NCI-H774 (cell line): ENCODE data around the gene SRGAP2C.
"Not testable (repeated sequence)": the region's sequence is repeated elsewhere in the genome, so short reads cannot be mapped to it uniquely, and the experiment has no call there.

Source experiments
- DNase-seq: peaks from one replicate; lab custom pipeline; 2025; lab: John Stamatoyannopoulos, UW

The SRGAP2C gene

DNA sequence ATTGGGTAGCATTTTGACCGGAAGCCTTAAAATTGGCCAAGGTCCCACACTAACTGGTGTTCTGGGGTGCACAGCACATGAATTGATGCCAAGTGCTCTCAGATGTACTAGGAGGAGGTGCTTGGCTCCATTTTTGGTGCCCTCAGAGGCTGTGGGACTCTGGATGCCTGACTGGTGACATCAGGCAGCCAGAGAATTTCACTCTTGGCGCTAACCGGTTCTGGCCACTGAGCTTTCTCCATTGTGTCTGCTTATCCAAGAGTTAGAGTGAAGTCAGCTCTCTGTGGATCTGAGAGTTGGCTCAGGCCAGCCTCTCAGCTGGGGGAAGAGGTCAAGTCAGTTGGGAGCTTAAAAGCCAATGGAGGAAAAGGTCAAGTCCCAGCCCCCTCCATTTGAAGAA, 200.4 kb downstream of the SRGAP2C start:
- DNase-seq: not testable (repeated sequence)

DNA sequence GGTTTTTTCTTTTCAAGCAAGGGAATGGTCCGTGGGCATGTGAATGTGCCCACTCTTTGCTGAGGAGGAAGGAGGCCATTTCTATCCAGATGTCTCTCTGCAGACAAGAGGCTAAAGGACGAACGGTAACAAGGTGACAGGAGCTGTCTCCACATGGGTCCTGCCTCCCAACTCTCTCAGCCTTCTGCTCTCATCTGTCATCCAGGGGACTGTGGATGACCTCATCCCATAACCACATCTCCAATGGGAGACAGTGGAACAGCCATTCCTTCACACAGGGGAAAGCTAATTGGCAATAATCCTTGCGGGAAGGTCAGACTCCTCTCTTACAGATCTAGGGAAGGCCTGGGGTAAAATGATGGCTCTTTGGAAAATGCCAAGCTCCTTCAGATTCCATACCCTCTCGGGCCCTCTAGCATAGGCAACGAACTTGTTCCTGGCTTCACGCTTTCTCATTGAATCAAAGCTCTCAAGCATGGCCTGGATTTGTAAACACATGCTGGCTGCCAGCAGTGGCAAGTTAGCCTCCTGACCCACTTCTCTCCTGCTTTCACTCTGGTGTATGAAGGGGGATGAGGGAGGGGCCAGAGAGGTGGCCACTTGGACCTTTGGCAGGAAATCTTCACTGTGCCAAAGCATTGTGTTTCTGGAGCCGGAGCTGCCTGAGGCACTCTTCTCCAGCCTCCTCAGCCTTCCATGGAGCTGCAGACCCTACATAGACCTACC, 201.0 kb downstream of the SRGAP2C start:
- DNase-seq: not testable (repeated sequence)

DNA sequence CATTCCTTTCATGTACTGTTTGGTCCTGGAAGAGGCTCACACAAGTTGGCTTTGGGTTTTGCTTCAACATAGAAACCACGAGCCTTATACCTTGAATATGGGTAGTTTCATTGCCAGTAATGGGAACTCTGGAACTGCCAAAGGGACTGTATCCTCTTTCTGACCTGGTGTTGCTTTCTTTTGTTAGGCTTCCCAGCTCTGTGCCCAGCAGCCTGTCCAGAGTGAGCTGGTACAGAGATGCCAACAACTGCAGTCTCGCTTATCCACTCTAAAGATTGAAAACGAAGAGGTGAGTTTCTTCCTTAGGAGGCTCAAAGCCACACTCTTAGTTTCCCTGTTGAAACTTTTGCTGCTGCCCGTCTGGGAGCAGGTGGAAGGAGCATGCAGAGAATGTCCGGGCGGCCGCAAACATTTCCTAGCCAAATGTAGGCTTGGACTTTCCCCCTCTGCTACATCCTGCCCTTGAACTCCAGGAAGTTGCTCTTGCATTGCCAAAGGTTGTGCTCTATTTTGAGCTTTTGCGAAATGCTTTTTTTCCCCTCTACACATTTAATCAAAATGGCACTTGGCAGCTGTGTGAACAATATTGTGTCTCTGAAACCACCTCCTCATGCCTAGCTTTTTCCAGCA, 201.7 kb downstream of the SRGAP2C start:
- not testable (repeated sequence) for DNase-seq

DNA sequence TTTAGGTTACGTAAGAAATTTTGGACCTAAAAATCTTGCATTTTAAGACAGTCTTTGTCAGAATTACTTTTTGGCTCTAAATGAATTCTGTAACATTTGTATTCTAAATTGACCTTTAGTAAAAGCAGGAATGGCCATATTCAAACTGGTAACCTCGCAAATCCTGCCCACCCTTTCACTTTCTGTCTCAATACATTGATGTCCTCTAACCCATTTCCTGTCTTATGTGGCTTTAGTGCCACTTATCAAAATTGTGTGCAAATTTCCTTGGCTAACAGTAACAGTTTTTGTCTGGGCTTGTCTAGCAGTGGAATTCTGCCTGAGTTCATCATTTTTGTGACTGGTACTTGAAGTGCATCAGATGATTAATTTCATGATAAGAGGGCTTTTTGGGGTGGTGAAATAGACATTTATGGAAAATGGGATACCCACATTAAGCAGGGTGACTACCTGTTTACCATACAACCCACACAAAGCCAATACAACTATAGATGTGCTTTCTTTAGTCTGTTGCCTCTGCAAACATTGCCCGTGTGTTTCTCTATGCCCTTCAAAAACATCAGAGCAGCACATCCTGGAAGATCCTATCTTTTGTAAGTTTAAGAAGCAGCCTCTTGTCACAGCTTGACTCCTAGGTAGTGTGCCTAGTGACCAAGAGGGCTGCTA, 205.3 kb downstream of the SRGAP2C start:
- not testable (repeated sequence) for DNase-seq

DNA sequence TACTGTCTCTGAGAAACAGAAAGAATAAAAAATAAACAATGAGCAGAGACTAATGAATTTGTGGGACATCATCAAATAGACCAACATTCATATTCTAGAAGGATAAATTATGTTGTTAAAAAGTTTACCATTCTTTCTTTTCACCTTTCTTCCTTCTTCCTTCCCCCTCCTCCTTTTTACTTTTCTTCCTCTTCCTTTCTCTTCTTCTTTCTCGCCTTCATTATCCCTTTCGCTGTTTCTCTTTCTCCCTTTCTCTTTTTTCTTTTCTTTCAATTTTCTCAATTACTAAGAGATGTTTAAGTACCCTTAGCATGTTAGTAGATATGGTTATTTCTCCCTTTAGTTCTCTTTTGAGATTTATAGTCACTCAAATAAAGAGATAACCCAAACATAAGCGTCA, 207.4 kb downstream of the SRGAP2C start:
- not testable (repeated sequence) for DNase-seq

DNA sequence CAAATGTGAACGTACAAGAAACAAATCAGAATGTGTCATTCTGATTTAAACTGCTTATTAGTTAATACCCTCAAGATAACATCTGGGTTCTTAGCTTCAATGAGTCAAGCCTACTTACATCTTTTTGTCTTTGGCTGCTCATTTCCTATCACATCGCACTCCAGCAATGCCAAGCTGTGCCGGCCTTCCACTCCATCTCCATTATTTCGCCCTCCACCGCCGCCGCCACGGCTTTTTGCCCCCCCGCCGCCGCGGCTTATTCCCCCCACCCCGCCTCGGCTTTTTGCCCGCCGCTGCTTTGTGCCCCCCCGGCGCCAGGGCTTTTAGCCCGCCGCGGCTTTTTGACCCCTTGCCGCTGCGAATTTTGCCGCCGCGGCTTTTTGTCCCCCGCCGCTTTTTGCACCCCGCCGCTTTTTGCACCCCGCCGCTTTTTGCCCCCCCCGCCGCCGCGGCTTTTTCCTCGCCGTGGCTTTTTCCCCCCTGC, 211.0 kb downstream of the SRGAP2C start:
- not testable (repeated sequence) for DNase-seq

DNA sequence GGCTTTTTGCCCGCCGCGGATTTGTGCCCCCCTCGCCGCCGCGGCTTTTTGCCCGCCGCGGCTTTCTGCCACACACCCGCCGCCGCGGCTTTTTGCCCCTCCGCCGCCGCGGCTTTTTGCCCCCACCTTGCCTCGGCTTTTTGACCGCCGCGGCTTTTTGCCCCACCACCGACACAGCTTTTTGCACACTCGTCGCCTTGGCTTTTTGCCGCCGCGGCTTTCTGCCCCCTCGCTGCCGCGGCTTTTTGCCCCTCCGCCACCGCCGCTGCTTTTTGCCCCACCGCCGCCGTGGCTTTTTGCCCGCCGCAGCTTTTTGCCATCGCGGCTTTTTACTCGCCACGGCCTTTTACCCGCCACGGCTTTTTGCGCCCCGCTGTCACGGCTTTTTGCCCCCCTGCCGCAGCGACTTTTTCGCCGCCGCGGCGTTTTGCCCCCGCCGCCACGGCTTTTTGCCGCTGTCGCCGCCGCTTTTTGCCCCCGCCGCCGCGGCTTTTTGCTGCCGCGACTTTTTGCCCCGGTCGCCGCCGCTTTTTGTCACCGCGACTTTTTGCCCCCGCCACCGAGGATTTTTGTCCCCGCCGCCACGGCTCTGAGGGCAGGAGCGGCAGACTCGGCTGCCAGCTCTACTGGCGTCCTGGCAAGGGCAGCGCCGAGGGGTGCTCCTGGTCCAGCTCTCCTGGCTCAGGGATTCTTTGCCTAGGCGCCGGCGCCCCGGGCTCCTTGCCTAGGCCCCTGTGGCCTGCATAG, 211.7 kb downstream of the SRGAP2C start:
- not testable (repeated sequence) for DNase-seq

DNA sequence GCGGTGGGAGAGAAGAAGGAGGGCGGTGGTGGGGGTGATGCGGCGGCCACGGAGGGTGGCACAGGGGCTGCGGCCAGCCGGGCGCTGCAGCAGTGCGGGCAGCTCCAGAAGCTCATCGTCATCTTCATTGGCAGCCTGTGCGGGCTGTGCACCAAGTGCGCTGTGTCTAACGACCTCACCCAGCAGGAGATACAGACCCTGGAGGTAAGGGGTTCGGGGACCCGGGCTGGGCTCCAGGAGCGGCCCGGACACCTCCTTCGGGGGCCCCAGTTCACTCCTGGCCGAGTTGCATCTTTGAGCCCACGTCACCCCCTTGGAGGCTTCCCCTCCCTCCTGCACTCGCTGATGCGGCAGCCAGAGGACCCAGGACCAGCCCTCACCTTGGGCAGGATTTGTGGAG, 212.3 kb downstream of the SRGAP2C start:
- not testable (repeated sequence) for DNase-seq

DNA sequence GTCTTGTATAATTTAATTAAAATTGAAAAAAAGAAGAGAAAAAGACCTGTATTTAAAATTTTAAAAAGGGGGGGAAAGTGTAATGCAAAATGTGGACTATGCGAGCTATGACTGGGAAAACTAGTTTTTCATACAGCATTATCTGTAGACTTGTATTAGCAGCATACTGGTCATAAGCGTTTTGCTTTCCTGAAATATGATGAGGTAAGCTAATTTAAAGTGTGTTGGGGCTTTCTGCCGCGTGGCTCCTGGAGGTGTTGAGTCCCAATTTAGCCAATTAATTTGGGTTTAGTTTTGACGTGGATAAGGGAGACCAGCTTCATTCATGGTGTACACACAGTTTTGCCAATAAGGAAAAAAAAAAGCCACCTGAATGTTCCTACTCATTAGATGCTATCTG, 214.4 kb downstream of the SRGAP2C start:
- not testable (repeated sequence) for DNase-seq

DNA sequence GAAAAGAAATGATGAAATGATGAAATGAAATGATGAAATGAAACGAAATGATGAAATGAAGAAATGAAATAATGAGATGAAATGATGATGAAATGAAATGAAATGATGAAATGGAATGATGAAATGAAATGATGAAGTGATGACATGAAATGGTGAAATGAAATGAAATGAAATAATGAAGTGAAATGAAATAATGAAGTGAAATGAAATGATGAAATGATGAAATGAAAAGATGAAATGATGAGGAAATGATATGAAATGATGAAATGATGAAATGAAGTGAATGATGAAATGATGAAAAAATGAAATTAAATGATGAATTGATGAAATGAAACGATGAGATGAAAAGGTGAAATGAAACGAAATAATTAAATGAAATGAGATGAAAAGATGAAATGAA, 215.3 kb downstream of the SRGAP2C start:
- not testable (repeated sequence) for DNase-seq

DNA sequence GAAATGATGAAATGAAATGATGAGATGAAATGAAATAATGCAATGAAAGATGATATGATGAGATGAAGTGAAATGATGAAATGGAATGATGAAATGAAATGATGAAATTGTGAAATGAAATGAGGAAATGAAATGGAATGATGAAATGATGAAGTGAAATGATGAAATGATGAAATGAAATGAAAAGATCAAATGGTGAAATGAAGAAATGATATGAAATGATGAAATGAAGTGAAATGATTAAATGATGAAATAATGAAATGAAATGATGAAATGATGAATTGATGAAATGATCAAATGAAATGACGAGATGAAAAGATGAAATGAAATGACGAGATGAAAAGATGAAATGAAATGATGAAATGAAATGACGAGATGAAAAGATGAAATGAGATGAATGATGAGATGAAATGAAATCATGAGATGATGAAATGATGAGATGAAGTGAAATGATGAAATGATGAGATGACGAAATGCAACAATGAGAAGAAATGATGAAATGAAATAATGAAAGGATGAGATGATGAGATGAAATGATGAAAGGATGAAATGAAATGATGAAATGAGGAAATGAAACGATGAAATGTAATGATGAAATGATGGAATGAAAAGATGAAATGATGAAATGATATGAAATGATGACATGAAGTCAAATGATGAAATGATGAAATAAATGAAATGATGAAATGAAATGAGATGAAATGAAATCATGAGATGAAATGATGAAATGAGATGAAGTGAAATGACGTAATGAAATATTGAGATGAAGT, 216.0 kb downstream of the SRGAP2C start:
- DNase-seq: not testable (repeated sequence)

DNA sequence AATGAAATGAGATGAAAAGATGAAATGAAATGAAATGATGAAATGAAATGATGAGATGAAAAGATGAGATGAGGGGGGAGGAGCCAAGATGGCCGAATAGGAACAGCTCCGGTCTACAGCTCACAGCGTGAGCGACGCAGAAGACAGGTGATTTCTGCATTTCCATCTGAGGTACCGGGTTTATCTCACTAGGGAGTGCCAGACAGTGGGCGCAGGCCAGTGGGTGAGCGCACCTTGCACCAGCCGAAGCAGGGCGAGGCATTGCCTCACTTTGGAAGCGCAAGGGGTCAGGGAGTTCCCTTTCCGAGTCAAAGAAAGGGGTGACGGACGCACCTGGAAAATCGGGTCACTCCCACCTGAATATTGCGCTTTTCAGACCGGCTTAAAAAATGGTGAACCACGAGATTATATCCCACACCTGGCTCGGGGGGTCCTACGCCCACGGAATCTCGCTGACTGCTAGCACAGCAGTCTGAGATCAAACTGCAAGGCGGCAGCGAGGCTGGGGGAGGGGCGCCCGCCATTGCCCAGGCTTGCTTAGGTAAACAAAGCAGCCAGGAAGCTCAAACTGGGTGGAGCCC, 216.7 kb downstream of the SRGAP2C start:
- not testable (repeated sequence) for DNase-seq

DNA sequence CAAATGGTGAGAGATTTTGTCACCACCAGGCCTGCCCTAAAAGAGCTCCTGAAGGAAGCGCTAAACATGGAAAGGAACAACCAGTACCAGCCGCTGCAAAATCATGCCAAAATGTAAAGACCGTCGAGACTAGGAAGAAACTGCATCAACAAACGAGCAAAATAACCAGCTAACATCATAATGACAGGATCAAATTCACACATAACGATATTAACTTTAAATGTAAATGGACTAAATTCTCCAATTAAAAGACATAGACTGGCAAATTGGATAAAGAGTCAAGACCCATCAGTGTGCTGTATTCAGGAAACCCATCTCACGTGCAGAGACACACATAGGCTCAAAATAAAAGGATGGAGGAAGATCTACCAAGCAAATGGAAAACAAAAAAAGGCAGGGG, 218.5 kb downstream of the SRGAP2C start:
- not testable (repeated sequence) for DNase-seq

DNA sequence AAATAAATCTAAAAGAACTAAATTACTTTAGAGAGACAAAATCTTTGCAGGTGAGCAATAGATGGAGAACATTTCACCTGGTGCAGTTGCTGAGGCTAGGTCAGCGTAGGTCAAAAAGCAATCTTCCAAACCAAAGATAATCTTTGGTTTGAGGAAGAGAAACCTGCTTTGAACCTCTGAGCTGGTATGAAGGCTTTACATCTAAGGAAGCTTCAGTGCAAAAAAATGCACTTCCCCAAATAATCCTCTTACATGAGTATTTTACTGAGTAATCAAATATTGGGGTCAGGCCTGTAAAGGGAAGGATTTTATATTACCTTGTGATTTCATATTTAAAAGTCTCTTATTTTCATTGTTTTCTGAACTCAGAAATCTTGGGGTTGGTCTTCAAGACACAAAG, 223.6 kb downstream of the SRGAP2C start:
- DNase-seq: no peak

DNA sequence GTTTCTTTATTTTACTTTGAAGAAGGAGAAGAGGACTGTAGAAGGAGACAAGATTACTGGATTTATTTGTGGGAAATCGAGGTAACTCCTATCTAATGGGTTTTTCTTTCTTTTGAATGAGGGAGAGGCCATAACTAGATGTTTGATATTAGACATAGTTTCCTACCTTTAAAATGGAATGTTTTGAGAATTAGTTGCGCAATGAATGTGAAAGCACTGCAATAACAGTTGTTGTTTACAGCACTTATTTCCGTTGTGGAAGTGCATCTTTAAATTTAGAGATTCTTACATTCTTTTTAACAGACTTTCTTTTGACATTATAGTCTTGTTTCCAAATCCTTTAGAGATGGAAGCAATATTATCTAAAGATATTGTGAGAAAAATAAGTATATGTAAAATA, 229.0 kb downstream of the SRGAP2C start:
- DNase-seq: no peak

DNA sequence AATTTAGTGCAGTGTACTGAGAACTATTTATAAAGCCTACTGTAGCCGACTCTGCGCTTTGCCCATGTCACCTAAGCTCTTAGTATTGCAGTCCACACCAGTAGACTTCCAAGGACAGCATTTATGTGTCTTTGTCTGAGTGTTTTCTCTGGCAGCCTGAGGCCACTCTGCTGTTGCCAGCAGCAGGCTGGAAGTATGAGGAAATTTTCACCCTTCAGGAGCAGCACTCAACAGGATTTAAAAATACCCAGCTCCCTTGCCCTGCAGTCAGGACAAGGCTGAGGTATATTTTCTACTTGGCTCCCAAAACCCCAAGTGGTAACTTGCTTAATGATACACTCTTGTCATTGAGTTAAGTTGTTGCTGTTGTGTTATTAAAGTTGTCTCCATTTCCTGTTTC, 230.1 kb downstream of the SRGAP2C start:
- no peak for DNase-seq

DNA sequence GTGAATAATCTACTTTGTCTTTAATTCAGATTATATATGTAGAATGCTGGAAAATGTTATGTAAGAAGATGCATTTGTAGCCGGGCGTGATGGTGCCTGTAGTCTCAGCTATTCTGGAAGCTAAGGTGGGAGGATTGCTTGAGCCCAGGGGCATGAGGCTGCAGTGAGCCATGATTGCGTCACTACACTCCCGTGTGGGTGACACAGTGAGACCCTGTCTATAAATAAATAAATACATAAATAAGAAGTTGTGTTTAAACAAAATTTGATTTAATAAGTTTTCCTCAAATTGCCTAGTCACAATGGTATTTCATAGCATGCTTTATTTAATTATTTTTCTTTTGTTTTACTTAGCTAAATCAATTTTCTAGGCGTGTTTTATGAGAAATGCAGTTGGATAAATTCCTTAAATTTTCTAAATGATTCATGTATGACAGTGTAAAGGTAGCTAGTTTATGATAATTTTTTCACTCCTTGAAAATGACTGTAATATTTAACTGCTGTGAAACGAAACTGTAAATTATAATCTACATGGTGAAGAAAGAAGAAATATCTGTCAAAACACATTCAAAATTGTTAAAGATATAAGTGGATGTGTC, 232.6 kb downstream of the SRGAP2C start:
- no peak for DNase-seq

DNA sequence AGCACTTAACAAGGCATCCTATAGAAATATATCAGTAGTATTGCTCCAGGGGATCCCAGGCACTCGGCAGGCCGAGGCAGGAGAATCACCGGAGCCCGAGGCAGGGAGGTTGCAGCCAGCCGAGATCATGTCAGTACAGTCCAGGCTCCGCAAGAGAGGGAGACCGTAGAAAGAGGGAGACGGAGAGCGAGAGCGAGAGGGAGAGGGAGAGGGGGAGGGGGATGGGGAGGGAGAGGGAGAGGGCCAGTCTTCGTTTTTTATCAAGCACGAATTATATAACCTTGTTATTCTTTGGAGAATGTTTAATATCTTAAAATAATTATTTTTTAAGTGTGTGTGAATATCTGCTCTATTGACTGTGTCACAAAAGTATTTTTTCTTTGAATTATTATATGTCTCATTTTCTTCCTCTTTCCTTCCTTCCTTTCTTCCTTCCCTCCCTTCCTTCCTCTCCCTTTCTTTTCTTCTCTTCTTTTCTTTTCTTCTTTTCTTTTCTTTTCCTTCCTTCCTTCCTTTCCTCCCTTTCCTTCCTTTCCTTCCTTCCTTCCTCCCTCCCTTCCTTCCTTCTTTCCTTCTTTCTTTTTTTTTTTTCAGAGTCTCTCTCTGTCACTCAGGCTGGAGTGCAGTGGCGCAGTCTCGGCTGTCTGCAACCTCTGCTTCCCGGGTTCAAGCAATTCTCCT, 233.7 kb downstream of the SRGAP2C start:
- no peak for DNase-seq

DNA sequence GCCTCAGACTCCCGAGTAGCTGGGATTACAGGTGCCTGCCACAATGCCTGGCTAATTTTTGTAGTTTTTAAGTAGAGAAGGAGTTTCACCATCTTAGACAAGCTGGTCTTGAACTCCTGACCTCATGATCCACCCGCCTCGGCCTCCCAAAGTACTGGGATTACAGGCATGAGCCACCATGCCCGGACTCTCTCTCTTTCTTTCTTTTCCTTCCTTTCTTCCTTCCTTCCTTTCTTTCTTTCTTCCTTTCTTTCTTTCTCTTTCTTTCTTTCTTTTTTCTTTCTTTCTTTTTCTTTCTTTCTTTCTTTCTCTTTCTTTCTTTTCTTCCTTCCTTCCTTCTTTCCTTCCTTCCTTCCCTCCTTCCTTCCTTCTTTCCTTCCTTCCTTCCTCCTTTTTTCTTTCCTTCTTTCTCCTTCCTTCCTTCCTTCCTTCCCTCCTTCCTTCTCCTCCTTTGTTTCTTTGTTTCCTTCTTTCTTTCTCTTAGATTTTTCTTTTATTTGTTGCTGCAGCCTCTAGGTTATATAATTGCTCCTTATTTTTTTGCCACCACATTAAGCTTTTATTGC, 234.4 kb downstream of the SRGAP2C start:
- not testable (repeated sequence) for DNase-seq

DNA sequence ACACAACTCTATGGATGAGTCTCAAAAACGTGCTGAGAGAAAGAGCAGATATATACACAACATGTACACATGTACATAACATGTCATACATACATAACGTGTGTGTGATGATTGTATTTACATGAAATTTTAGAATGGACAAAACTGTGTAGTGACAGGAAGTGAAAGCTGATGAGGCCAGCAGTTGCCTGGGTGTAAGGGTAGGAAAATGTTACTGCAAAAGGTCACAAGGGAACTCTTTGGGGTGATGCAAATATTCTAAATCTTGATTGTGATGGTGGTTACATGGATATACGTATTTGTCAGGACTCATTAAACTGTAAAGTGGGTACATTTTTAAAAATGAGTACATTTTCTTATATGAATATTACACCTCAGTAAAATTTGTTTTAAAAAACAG, 236.7 kb downstream of the SRGAP2C start:
- not testable (repeated sequence) for DNase-seq
